Nephron (organoid): ENCODE results near the gene UQCC3.

ENCODE experiments used
- H3K27ac Mint-ChIP-seq, 3 experiments: 2 replicates each; pipeline ENCODE4 v1.8.0; 2020; ENCODE audit warnings: mixed read lengths in 3 of 3, mild to moderate bottlenecking in 2 of 3, moderate library complexity in 1 of 3
- H3K27me3 Mint-ChIP-seq: 2 replicates; pipeline ENCODE4 v1.8.0; 2021; ENCODE audit warnings: low read depth, mild to moderate bottlenecking, moderate library complexity, mixed read lengths
- H3K36me3 Mint-ChIP-seq: 2 replicates; pipeline ENCODE4 v1.8.0; 2020; ENCODE audit warnings: low read depth, mixed read lengths
- H3K4me1 Mint-ChIP-seq: 2 replicates; pipeline ENCODE4 v1.8.0; 2020; ENCODE audit warnings: mixed read lengths
- H3K4me3 Mint-ChIP-seq, 3 experiments: 2 replicates each; pipeline ENCODE4 v1.8.0; 2020; ENCODE audit warnings: mild to moderate bottlenecking in 3 of 3, mixed read lengths in 3 of 3, moderate library complexity in 2 of 3
- H3K9me3 Mint-ChIP-seq: 2 replicates; pipeline ENCODE4 v1.8.0; 2020; ENCODE audit warnings: mixed read lengths
- CTCF ChIP-seq, 3 experiments: fragments of 200-600 bp; sonication (generic); IDR thresholded peaks; one replicate each; pipeline ENCODE4 v1.5.0; 2021; ENCODE audit warnings: antibody characterized with exemption in 3 of 3; ENCODE audit not compliant: unreplicated experiment in 3 of 3

UQCC3 gene

GRCh38 chr11:62708793-62709192 lies 37.3 kb downstream of the UQCC3 start:
- peaks cover 49% of the 10 kb centered on the region for H3K4me1 Mint-ChIP-seq
- peaks cover 33% of the 10 kb centered on the region for H3K36me3 Mint-ChIP-seq
- no peaks in the 10 kb centered on the region for H3K9me3 Mint-ChIP-seq
- peak overlapping the region; percentile 83 to 91 (median 90) for H3K4me3 Mint-ChIP-seq
- no peak for TF ChIP-seq CTCF (IDR thresholded peaks at IDR 0.05; ENCODE audit: unreplicated experiment in 3 of 3)
- H3K27ac Mint-ChIP-seq: peak overlapping the region; percentile 96 to 99 (median 97)
- no peaks in the 10 kb centered on the region for H3K27me3 Mint-ChIP-seq

- H3K27me3 Mint-ChIP-seq: no peaks in the 10 kb centered on the region
- peak overlapping the region; percentile 96 to 99 (median 97) for H3K27ac Mint-ChIP-seq
- peaks cover 38% of the 10 kb centered on the region for H3K36me3 Mint-ChIP-seq
- peak overlapping the region; percentile 83 to 91 (median 90) for H3K4me3 Mint-ChIP-seq
- H3K4me1 Mint-ChIP-seq: peaks cover 49% of the 10 kb centered on the region
- H3K9me3 Mint-ChIP-seq: no peaks in the 10 kb centered on the region
- no peak for TF ChIP-seq CTCF (IDR thresholded peaks at IDR 0.05; ENCODE audit: unreplicated experiment in 3 of 3)
These were observed 38.0 kb downstream of the UQCC3 start for GRCh38 chr11:62709247-62710000.

- Mint-ChIP-seq H3K36me3 (peaks cover 42% of the 10 kb centered on the region), H3K27me3 (no peaks in the 10 kb centered on the region), H3K27ac (peak overlapping the region; percentile 96 to 99 (median 97)), H3K9me3 (no peaks in the 10 kb centered on the region), H3K4me3 (peak overlapping the region; percentile 83 to 91 (median 90)), H3K4me1 (peaks cover 48% of the 10 kb centered on the region)
- no peak for TF ChIP-seq CTCF (IDR thresholded peaks at IDR 0.05; ENCODE audit: unreplicated experiment in 3 of 3)
These were observed 38.5 kb downstream of the UQCC3 start for GRCh38 chr11:62710001-62710345.

- Mint-ChIP-seq H3K4me3 (peak overlapping the region in 2 of 3 experiments; percentile 13 to 20), H3K36me3 (peaks cover 63% of the 10 kb centered on the region), H3K27me3 (no peaks in the 10 kb centered on the region), H3K4me1 (peaks cover 29% of the 10 kb centered on the region), H3K27ac (peak overlapping the region; percentile 60 to 86 (median 80)), H3K9me3 (no peaks in the 10 kb centered on the region)
- no peak for TF ChIP-seq CTCF (IDR thresholded peaks at IDR 0.05; ENCODE audit: unreplicated experiment in 3 of 3)
These were observed 40.9 kb downstream of the UQCC3 start for GRCh38 chr11:62712276-62712812.

- Mint-ChIP-seq H3K4me1 (peaks cover 24% of the 10 kb centered on the region), H3K27ac (peak overlapping the region; percentile 60 to 86 (median 80))
- no peak for TF ChIP-seq CTCF (IDR thresholded peaks at IDR 0.05; ENCODE audit: unreplicated experiment in 3 of 3)
These were observed 41.4 kb downstream of the UQCC3 start for GRCh38 chr11:62712861-62713260.

GRCh38 chr11:62713343-62713742 lies 41.9 kb downstream of the UQCC3 start:
- peaks cover 73% of the 10 kb centered on the region for H3K36me3 Mint-ChIP-seq
- H3K27me3 Mint-ChIP-seq: no peaks in the 10 kb centered on the region
- no peaks in the 10 kb centered on the region for H3K9me3 Mint-ChIP-seq
- no peak overlapping the region for H3K4me3 Mint-ChIP-seq
- TF ChIP-seq CTCF (IDR thresholded peaks at IDR 0.05; ENCODE audit: unreplicated experiment in 3 of 3): no peak
- peak overlapping the region; percentile 60 to 86 (median 80) for H3K27ac Mint-ChIP-seq
- peaks cover 21% of the 10 kb centered on the region for H3K4me1 Mint-ChIP-seq

More at GRCh38 chr11:62712861-62713260, 41.4 kb downstream of the UQCC3 start:
- H3K27me3 Mint-ChIP-seq: no peaks in the 10 kb centered on the region
- H3K4me3 Mint-ChIP-seq: no peak overlapping the region
- peaks cover 68% of the 10 kb centered on the region for H3K36me3 Mint-ChIP-seq
- no peaks in the 10 kb centered on the region for H3K9me3 Mint-ChIP-seq
